HG03095 (cell line): ENCODE measurements around the gene NR5A1.

Experiments used
- ATAC-seq: cut with Tn5 transposase; IDR thresholded peaks from one replicate; pipeline ENCODE4 v1.9.1; 2021; ENCODE audit warnings: moderate library complexity; ENCODE audit not compliant: unreplicated experiment

NR5A1 gene

GRCh38 chr9:124467410-124468060 lies 39.7 kb downstream of the NR5A1 start:
- no peak for ATAC-seq

- ATAC-seq: no peak
These were observed 41.5 kb downstream of the NR5A1 start for GRCh38 chr9:124465736-124466135.

GRCh38 chr9:124462739-124463138 lies 44.5 kb downstream of the NR5A1 start:
- ATAC-seq: no peak

- no peak for ATAC-seq
These were observed 48.8 kb downstream of the NR5A1 start for GRCh38 chr9:124458441-124458840.

- no peak for ATAC-seq
These were observed 49.2 kb downstream of the NR5A1 start for GRCh38 chr9:124457887-124458431.

- no peak for ATAC-seq
These were observed 49.9 kb downstream of the NR5A1 start for GRCh38 chr9:124457079-124457886.

GRCh38 chr9:124456341-124457078 lies 50.7 kb downstream of the NR5A1 start:
- ATAC-seq: no peak

GRCh38 chr9:124455820-124456219 lies 51.4 kb downstream of the NR5A1 start:
- no peak for ATAC-seq

- ATAC-seq: no peak
These were observed 52.3 kb downstream of the NR5A1 start for GRCh38 chr9:124454791-124455443.

GRCh38 chr9:124454296-124454695 lies 52.9 kb downstream of the NR5A1 start:
- ATAC-seq: no peak

GRCh38 chr9:124453586-124454191 lies 53.5 kb downstream of the NR5A1 start:
- no peak for ATAC-seq

- no peak for ATAC-seq
These were observed 54.2 kb downstream of the NR5A1 start for GRCh38 chr9:124452841-124453585.

GRCh38 chr9:124452326-124452725 lies 54.9 kb downstream of the NR5A1 start:
- ATAC-seq: no peak

- no peak for ATAC-seq
These were observed 56.1 kb downstream of the NR5A1 start for GRCh38 chr9:124450931-124451661.

- no peak for ATAC-seq
These were observed 56.8 kb downstream of the NR5A1 start, which contains the start of gene ADGRD2 for GRCh38 chr9:124450241-124450924. TSS of gene ADGRD2 (plus strand) at chr9:124450451. CDS start at chr9:124451667, 1,216 bp downstream.

- no peak for ATAC-seq
These were observed 57.6 kb downstream of the NR5A1 start for GRCh38 chr9:124449381-124450151.

- no peak for ATAC-seq
These were observed 59.2 kb downstream of the NR5A1 start for GRCh38 chr9:124448019-124448418.

- no peak for ATAC-seq
These were observed 59.9 kb downstream of the NR5A1 start for GRCh38 chr9:124447297-124447661.
